OCI-LY3 (cell line): ENCODE measurements around the gene OR1L8.
"Not testable (repeated sequence)": the region's sequence is repeated elsewhere in the genome, so short reads cannot be mapped to it uniquely, and the experiment has no call there.

Experiments used
- EZH2phosphoT487 ChIP-seq: fragments of 200-600 bp; shearing (Covaris generic); IDR thresholded peaks from 2 replicates; pipeline ENCODE4 v1.6.1; 2018; ENCODE audit warnings: antibody characterized with exemption, mixed run types, low read depth
- TF ChIP-seq, protein P1 (sequence below): fragments of 200-600, 300-600 bp; sonication (generic); IDR thresholded peaks from 2 replicates; pipeline ENCODE4 v1.5.1; 2014; ENCODE audit warnings: antibody characterized with exemption, low read length, low read depth

DNA sequence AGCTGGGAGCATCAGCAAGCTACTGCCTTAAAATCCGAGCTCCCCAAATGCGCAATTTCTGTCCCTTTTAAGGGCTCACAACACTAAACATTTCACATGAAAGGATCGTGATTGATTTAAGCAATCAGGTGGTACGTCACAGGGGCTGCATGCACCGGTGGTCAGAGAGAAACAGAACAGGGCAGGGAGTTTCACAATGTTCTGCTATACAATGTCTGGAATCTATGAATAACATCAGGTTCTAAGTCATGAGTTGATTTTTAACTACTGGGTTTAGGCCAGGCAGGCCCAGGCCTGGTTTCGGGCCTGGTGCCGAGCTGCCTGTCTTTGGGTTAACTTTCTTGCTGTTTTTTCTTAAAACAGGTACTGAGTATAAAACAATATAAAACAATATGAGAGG is 46.1 kb downstream of the OR1L8 start:
- TF ChIP-seq, protein P1, sequence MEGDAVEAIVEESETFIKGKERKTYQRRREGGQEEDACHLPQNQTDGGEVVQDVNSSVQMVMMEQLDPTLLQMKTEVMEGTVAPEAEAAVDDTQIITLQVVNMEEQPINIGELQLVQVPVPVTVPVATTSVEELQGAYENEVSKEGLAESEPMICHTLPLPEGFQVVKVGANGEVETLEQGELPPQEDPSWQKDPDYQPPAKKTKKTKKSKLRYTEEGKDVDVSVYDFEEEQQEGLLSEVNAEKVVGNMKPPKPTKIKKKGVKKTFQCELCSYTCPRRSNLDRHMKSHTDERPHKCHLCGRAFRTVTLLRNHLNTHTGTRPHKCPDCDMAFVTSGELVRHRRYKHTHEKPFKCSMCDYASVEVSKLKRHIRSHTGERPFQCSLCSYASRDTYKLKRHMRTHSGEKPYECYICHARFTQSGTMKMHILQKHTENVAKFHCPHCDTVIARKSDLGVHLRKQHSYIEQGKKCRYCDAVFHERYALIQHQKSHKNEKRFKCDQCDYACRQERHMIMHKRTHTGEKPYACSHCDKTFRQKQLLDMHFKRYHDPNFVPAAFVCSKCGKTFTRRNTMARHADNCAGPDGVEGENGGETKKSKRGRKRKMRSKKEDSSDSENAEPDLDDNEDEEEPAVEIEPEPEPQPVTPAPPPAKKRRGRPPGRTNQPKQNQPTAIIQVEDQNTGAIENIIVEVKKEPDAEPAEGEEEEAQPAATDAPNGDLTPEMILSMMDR: not testable (repeated sequence)
- not testable (repeated sequence) for TF ChIP-seq EZH2phosphoT487
